Subcutaneous adipose tissue (tissue), 4 donors: Measurements from ENCODE around the gene SLCO2A1. TPM values are rescaled to one million over a fixed set of nuclear protein-coding genes. Genes with fewer than 3 reads are reported as not detected.

Experiments used
- CTCF ChIP-seq: fragments of 450-650 bp; IDR thresholded peaks from one replicate; pipeline ENCODE4 v1.5.1; 2016; ENCODE audit warnings: low read depth, mild to moderate bottlenecking, control low read depth, antibody characterized with exemption, moderate library complexity
- total RNA-seq, 4 donors: library from RNA; depleted of rRNA; stranded (reverse); fragments of >200 nt; gene quantifications; one replicate each; pipeline ENCODE4 v1.1.0, GENCODE V29; 2016

SLCO2A1 gene
- total RNA-seq, 4 donors from 2014 or later: 2.4 to 7.2 (median 3.1) TPM

DNA sequence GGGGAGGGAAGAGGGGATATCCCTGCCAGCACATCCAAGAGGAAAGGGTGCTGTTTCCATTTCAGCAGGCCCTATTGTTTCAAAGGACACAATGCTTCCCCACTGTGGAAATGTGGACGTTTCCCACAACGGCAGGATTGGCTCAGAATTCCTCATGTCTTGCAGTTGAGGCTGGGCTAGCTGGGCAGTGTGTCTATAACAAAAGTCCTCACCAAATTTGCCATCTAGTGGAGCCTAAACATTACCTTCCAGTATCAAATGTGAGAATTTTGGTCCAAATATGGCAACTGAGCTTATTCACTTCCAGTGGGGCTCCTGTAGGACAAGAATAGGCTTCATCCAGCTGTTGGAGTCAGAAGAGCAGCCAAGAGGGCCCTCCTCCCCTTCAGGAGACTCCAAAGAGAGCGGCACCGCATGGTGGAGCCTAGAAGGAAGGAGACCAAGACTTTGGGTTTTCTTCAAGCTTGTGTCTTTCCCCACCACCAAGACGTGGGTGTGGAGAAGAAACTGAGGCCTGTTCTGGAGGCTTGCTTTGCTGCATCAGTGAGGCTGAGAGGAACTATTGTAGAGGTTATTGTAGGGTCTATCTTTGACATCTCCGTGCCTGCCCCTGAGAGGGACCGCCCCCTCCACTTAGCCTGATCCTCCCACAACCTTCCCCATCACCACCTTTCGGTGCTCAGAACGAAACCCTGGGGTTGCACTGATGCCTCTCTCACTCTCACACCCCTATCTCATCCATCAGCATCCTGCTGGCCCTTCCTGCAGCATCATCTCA, 45.3 kb upstream of the SLCO2A1 start:
- no peak for TF ChIP-seq CTCF

DNA sequence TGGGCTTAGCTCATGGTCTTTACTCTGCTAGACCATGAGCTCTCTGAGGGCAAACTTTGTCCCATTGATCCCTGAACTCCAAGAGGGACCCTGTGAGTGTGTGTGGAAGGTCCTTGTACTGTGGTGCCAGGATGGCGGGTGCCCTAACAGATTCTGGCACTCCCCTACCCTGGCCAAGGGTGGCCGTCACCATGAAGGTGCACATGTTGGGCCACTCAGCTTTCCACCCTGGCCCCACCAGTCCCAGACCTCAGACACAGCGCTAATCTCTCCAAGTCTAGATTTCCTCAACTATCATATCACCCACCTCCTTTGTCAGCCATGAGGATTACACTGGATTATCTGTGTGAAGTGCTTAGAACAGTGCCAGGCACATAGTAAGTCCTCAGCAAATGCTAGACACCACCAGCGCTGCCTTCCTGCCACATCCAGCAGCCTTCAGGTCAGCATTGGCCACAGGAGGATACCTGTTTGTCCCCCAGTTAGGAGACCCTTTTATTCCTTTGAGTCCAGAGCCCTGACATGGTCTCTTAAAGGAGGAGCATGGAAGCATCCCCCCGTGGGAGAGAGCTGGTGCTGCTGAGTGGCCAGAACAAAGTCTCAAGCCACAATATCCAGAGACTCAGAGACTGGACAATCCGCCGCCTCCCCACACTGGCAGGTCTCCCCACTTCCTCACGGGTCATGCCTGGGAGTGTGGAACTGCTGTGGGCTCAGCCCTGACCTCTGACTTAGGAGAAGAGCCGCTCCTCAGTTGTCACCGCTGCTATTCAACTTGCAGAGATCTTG, 44.5 kb upstream of the SLCO2A1 start:
- no peak for TF ChIP-seq CTCF

- TF ChIP-seq CTCF: no peak
These were observed 43.8 kb upstream of the SLCO2A1 start for GRCh38 chr3:134073583-134073945.

DNA sequence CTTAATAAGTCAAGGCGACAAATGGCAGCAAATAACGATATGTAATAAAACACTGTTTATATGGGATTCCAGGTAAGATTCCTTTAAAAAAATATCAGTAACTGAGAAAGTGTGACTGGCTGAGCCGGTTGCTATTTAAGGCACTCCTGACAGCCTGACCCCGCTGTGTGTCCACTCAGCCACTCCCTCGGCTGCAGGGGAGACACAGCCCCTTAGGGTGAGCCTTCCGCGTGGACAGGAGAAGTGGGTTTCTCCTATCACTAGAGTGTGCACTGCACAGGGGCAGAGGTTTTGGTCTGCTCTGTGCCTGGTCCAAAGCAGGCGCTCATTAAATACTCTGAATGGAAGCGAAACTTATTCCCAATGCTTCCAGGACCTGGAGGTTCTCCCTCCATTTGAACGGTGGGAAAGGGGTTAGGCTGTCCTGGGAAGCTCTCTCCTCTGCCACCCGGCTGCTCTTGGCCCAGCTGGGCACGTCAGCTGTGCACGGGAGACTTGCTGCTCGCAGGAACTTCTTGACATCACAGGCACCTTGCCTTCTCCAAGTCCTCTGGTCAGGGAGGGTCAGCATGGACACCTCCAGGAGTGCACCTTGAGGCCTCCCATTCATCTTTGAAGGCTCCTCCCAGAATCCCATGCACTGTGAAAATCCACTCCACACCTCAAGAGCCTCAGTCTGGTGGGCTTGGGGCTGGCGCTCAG, 43.3 kb upstream of the SLCO2A1 start:
- TF ChIP-seq CTCF: no peak

DNA sequence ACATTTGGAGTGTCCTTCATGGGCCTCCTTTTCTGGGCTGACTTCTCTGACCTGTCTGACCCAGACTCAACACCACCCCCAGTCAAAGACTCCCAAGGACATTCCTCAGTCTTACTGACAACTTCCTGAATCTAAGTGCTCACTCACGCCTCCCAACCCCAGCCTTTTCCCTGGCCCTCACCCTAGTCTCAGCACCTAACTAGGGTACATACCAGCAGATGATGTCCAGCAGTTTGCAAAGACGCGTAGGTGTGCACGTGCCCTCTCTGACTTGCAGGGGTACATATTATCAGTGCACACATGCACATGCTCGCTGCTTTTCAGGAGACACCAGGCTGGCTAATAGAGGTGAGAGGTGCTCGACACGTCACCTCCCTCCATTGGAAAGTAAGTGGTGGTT, 38.7 kb upstream of the SLCO2A1 start:
- TF ChIP-seq CTCF: no peak

GRCh38 chr3:134067531-134068161, 37.9 kb upstream of the SLCO2A1 start:
- no peak for TF ChIP-seq CTCF
